GM21737 (cell line): ENCODE results near the gene C1orf94.
"Not testable (repeated sequence)": the region's sequence is repeated elsewhere in the genome, so short reads cannot be mapped to it uniquely, and the experiment has no call there.

Source experiments
- ATAC-seq: cut with Tn5 transposase; IDR thresholded peaks from one replicate; pipeline ENCODE4 v1.9.1; 2021; ENCODE audit warnings: mild to moderate bottlenecking, moderate library complexity; ENCODE audit not compliant: unreplicated experiment

C1orf94 gene

GRCh38 chr1:34163792-34164731 lies 12.6 kb upstream of the C1orf94 start:
- ATAC-seq: no peak

GRCh38 chr1:34164771-34165391 lies 11.8 kb upstream of the C1orf94 start, which contains the start of gene CSMD2:
Gene CSMD2 (minus strand): TSS chr1:34165230. CDS start chr1:34165097, 133 bp downstream.
- ATAC-seq: no peak

- ATAC-seq: no peak
These were observed 11.2 kb upstream of the C1orf94 start for GRCh38 chr1:34165422-34165921.

GRCh38 chr1:34166191-34166624 lies 10.5 kb upstream of the C1orf94 start:
- ATAC-seq: no peak

- no peak for ATAC-seq
These were observed 9.9 kb upstream of the C1orf94 start for GRCh38 chr1:34166625-34167361.

GRCh38 chr1:34167389-34167788 lies 9.3 kb upstream of the C1orf94 start:
- no peak for ATAC-seq

GRCh38 chr1:34175744-34176143 lies 963 bp upstream of the C1orf94 start:
- ATAC-seq: no peak

GRCh38 chr1:34178072-34178471 lies 1.4 kb downstream of the C1orf94 start:
- no peak for ATAC-seq

GRCh38 chr1:34183381-34183780 lies 6.7 kb downstream of the C1orf94 start:
- not testable (repeated sequence) for ATAC-seq

- no peak for ATAC-seq
These were observed 10.2 kb downstream of the C1orf94 start for GRCh38 chr1:34186741-34187494.

- no peak for ATAC-seq
These were observed 11.7 kb downstream of the C1orf94 start for GRCh38 chr1:34188418-34188817.

GRCh38 chr1:34188985-34189384 lies 12.3 kb downstream of the C1orf94 start:
- no peak for ATAC-seq

- no peak for ATAC-seq
These were observed 14.0 kb downstream of the C1orf94 start for GRCh38 chr1:34190692-34191091.

- ATAC-seq: no peak
These were observed 15.9 kb downstream of the C1orf94 start for GRCh38 chr1:34192621-34193020.

GRCh38 chr1:34199927-34200326 lies 23.2 kb downstream of the C1orf94 start:
- no peak for ATAC-seq

- no peak for ATAC-seq
These were observed 36.0 kb downstream of the C1orf94 start for GRCh38 chr1:34212673-34213072.

- no peak for ATAC-seq
These were observed 37.2 kb downstream of the C1orf94 start for GRCh38 chr1:34213956-34214355.

GRCh38 chr1:34231441-34231840 lies 54.7 kb downstream of the C1orf94 start:
- no peak for ATAC-seq

GRCh38 chr1:34235594-34235993 lies 58.9 kb downstream of the C1orf94 start:
- no peak for ATAC-seq

- ATAC-seq: no peak
These were observed 59.4 kb downstream of the C1orf94 start for GRCh38 chr1:34236089-34236488.
